Measurements from ENCODE around the gene FAM241A.

GRCh38 chr4:112113864-112114263 lies 31.4 kb upstream of the FAM241A start:
- TF ChIP-seq CTCF (IDR thresholded peaks at IDR 0.05) (no peak), POLR2A (IDR thresholded peaks at IDR 0.05) (no peak), POLR2AphosphoS5 (IDR thresholded peaks at IDR 0.05) (no peak)

Data from upper lobe of left lung (tissue), 4 donors.